IPS DF 19.7 (cell line): ENCODE data around the gene CSNK1D.

Source experiments
- DNase-seq: peaks from one replicate; pipeline ENCODE4 v3.0.0-alpha.2; 2013; ENCODE audit warnings: low read depth, low spot score

Gene CSNK1D

DNA sequence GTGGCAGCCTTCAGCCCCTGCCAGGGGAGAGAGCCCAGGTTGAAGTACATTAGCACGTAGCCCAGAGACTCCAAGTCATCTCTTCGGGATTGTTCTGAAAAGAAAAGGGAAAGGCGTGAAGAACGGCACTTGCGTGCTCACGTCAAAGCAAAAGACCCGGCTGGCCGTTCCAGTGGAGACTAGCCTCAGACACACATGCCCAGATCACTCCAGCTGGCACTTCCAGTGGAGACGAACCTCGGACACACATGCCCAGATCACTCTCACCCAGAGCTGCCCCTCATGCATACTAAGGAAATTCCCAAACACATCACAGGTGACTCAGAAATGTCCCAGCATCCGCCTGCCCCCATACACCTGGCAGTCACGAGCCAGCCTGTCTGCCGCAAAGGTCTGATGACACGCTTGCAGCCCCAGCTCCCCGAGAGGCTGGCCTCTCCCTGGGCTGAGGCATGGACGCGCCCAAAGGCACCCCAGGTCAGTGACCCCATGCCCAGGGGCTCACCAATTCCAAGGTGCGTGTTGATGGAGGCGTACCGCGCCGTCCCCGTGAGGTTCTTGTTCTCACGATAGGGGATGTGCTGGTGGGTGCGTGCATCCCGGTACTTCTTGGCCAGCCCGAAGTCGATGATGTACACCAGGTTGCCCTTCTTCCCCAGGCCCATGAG is 20.9 kb downstream of the CSNK1D start:
- no peak for DNase-seq

DNA sequence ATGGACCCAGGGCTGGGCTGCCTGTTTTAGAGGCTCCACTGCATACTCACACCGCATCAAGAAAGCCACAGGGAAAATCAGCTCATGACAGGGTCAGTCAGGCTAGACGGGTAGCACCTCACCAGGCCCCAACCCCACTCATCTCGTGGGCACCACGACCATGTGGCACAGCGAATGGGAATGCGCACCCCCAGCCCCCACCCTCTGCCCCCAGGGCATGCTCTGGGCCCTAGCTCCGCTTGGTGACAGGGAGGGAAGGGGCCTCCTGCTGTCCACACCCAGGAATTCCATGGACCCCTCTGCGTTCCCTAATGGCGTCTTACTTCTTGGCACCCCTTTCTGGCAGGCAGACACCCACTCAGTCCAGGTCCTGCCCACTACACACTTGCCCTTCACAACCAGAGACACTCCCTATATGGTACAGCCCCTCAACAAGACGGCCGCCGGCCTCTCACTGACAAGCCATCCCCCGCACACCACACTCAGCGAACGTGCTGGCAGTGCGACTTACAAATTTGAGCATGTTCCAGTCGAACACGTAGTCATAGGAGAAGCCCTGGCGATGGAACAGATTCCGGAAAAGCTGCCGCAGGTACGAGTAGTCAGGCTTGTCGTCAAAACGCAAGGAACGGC is 22.5 kb downstream of the CSNK1D start:
- DNase-seq: no peak

DNA sequence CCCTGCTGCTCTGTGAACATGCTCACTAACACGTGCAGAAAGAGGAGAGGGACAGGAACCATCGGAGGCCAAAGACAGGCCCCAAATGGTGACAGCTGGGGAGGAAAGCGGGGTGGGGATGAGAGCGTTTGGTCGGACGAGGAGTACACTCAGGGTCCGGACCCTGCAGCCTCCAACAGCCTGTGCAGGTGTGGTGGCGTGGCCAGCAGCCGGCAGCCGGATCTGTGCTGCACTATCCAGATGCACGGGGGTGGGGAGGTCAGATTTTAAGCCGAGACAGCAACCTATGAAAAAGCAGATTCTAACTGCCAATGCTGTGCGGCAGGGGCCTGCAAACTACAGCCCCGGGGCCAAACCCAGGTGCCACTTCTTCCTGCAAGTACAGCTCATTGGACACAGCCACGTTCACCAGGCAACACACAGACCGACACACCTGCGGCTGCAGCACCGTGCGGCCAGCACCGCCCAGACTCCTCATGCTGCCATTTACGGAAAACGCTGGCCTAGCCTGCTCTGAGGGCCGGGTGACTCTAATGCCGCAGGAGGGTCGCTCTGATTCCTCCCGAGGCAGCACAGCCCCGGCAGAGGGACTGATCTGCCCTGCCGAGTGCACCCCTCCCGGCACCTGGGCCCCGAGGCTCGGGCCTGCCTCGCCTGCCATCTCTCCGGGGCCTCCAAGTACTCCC is 23.5 kb downstream of the CSNK1D start:
- no peak for DNase-seq

- DNase-seq: no peak
These were observed 24.5 kb downstream of the CSNK1D start for GRCh38 chr17:82248815-82249674.

- DNase-seq: no peak
These were observed 25.4 kb downstream of the CSNK1D start for GRCh38 chr17:82247856-82248671.

DNA sequence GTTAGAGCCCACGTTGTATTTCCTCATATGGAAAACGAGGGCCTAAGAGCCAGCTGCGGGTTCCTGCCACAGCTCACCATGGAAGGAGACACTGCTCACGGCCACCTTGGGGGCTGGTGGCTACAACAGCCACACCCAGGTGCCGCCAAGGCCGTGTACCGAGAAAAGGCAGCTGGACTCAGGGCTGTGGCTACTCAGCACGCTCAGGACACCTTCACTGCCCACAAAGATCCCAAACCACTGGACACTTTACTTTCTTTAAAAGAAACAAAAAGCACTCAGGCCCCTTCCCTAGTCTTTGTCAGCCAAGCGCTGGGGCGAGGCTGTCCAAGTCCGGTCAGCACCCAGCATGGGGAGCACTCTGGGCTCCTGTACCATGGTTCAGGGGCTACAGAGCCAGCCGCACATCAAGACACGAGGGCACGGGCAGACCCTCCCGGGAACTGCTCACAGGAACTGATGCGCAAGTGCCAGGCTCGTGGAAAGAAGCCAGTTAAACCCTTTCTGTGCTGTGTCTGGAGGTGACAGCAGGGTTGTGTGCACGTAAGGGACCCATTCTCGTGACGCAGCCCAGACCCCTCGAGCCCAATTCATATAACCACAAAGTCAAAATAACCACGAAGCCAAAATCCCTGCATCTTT is 26.2 kb downstream of the CSNK1D start:
- no peak for DNase-seq

- DNase-seq: no peak
These were observed 26.9 kb downstream of the CSNK1D start for GRCh38 chr17:82246365-82247181.

DNA sequence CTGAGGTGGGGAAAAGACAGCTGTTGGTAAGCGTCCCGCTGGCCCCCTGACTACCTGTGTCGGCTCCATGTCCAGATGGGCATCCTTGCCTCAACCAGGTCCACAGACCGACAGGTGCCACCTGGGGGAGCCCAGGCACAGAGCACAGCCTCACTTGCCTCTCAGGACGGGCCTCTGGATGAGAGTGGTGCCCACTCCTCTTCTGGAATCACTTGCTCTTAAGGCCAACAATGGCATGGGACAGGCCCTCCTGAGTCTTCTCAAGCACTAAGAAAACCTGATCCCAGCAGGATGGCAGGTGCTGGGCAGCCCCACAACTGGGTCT is 27.5 kb downstream of the CSNK1D start:
- DNase-seq: no peak

DNA sequence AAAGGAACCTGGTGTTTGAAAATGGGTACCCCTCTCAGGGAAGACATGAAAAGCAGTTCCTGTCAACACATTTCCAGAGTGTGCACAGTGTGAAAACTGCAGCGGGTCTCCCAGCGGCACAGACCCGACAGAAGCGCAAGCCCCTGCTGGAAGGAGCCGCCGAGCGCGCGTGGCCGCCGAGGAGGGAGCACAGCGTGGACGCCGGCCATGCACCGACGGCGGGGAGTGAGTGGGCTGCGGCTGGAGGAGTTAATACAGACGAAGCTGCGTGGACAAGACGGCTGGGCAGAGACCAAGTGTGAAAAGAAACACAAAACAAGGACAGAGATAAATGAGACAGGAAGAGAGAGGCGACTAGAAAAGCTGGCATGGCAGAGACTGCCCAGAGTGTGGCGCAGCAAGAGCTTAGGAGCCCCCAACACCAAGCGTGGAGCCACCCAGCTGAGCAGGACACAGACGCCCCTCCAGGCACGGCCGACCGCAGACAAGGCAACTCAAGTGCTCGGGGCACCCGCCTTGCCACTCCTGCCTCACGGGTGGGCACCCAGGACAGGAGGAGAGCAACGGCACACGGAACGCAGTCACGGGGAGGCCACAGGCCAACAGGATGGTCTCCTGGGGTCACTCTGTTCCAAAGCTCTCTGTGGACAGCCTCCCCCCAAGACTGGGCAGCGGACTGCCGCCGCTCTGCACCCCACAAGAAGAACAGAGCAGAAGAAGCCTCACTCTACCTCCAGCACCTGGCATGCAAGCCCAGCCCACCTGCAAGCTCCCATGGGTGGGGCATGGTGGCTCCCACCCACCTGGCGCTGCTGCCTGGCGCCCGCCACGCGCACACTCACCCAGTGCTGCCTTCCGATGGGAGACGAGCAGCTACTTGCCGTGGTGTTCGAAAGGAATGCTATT is 28.1 kb downstream of the CSNK1D start:
- no peak for DNase-seq

- no peak for DNase-seq
These were observed 28.9 kb downstream of the CSNK1D start for GRCh38 chr17:82244413-82245133.

DNA sequence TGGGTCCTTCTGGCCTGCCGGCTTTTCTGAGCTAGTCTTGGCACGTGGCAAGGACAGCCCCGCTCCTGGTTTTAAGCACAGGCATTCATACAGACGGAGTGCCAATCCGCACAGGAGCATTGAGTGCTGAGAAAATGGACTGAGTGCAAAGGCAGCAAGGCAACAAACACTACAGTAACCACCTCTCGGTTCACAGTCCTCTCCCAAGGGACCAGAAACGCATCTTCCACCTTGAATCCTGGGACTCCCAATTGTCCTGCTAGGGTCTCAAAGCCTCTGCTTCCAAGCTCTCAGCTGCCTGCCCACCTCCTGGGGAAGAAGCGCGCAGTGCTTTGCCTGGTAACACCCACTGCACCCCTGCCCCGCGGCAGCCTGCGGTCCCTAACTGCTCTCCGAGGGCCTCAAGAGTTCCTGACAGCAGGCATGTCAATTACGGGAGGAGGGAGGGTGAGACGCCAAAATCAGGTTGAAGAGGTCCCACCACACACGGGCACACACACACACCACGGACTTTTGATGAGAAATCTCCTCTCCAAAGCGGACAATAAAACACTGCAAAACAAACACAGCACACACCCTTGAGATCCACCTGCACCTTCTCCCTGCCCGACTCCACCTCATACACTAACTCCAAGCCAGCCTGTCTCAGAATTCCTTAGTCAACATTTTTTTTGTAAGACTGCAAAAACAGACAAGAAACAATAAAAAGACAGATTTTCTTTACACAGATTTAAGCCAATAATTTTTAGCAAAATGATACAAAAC is 29.7 kb downstream of the CSNK1D start:
- no peak for DNase-seq

DNA sequence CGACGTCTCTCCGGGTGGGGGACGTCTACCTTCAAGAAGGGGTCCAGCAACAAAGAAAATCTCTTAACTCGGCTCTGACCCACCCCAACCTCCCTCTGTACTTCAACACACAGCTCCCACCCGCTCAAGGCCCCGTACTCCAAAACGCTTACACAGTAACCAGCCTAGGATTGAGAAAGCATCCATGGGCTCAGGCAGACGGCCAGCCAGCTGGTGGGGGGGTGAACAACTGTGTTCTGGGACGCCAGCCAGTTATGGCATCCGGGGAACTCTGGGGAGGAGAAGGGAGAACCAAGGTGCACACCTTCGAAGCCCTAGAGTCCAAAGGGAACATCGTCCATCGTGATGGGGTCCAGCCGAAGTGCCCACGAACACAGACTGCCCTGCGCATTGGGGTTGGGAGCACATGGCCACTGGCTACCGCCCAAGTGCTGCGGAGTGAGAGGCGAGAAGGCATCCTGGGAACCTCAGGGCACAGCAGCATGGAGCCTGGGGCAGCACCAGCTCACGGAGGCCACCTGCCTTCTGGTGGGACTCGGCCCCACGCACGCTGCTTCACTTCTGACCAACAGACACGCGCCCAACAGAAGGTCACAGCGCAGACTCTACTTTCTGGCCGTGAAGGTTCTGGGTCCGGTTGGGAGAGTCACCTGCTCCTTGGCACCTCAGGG is 30.4 kb downstream of the CSNK1D start:
- no peak for DNase-seq

- DNase-seq: no peak
These were observed 30.9 kb downstream of the CSNK1D start for GRCh38 chr17:82242698-82242976.

DNA sequence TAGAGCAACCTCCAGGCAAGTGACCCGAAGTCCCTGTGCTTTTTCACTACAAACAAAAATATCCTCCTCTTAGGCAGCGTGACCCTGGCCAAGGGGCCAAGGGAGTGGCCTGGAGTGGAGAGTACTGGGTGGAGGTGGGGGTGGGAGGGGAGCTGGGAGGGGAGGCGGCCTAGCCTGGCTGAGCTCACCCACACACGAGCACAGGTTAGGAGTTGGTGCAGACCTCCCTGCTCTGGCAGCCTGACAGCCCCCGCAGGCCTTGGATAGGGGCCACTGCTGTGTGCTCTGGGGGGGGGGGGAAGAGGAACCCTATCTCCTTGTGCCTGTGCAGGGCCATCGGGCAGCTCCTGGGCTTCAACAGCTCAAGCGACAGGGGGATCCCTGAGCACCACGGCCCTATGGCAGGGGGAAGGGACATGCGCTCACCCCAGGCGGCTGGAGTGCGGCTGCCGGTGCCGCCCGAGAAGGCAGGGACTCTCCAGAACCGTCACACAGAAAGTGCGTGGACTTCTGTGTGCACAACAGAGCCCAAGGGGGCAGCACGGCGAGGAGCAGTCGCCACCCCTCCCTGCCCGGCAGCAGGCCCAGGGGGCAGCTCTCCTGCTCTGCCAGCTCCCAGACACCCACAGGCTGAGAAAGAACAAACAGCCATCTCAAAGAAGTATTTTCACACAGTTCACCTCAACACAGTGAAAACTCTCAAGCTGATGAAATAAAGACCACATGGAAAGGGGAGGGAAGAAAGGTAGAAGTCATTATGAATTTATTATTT is 31.4 kb downstream of the CSNK1D start:
- DNase-seq: no peak

GRCh38 chr17:82241183-82241925 is 32.1 kb downstream of the CSNK1D start:
- DNase-seq: no peak
